GM12878 (cell line): ENCODE data around the gene IFITM2. TPM values are rescaled to one million over a fixed set of nuclear protein-coding genes. Genes with fewer than 3 reads are reported as not detected.

ENCODE experiments used
- ATAC-seq: fragments of 200-7000 bp; cut with Tn5 transposase; 3 replicates; pipeline ENCODE4 v1.9.1; 2020; ENCODE audit warnings: mild to moderate bottlenecking, moderate library complexity
- BruUV-seq: library from RNA; stranded (reverse); fragments of 400-500 nt; replicated peaks from 2 replicates; lab custom pipeline; 2021; lab: Mats Ljungman, UMichigan
- CTCF ChIA-PET: fragments of 300-600 bp; sonication (Branson Sonifier 250); formaldehyde crosslinking; extraction: SDS; loops from one replicate; lab custom pipeline; 2021; ENCODE audit warnings: inconsistent platforms; lab: Yijun Ruan, JAX
- POLR2A ChIA-PET: fragments of 350-600 bp; formaldehyde crosslinking; extraction: SDS; loops from one replicate; lab custom pipeline; 2021; ENCODE audit warnings: inconsistent platforms; lab: Charles Lee
- RAD21 ChIA-PET: fragments of 300-600 bp; sonication (Branson Sonifier 250); formaldehyde crosslinking; loops from one replicate; lab custom pipeline; 2023; ENCODE audit warnings: antibody characterized with exemption; ENCODE audit not compliant: unreplicated experiment; lab: Charles Lee
- SMC1A ChIA-PET: fragments of 300-600 bp; sonication (Branson Sonifier 250); formaldehyde crosslinking; loops from one replicate; lab custom pipeline; 2023; ENCODE audit not compliant: unreplicated experiment, uncharacterized antibody; lab: Charles Lee
- DNase-seq: peaks from one replicate; pipeline ENCODE4 v3.0.0-alpha.2; 2011; ENCODE audit warnings: low read depth, low spot score
- FAIRE-seq: peaks from 3 replicates; lab custom pipeline; 2011; peaks lifted over from hg19 to GRCh38; lab: Jason Lieb, UNC
- H2AFZ ChIP-seq: 2 replicates; pipeline ENCODE4 v1.6.0; 2011; ENCODE audit warnings: low read depth, low read length, control low read depth; ENCODE audit not compliant: control insufficient read depth
- H3K27ac ChIP-seq: 2 replicates; pipeline ENCODE4 v1.5.1; 2011; ENCODE audit warnings: control low read depth; ENCODE audit not compliant: control insufficient read depth, insufficient read depth
- H3K27me3 ChIP-seq, 2 experiments: replicated peaks in 1 of 2; 2 replicates each; pipeline versions ENCODE4 v1.6.0 to v1.6.1; 2011; ENCODE audit warnings: low read length in 1 of 2; ENCODE audit not compliant: control insufficient read depth in 2 of 2, insufficient read depth in 2 of 2
- H3K36me3 ChIP-seq, 2 experiments: 2 replicates each; pipeline ENCODE4 v1.5.1; 2011; ENCODE audit warnings: low read length in 1 of 2; ENCODE audit not compliant: control insufficient read depth in 2 of 2, insufficient read depth in 2 of 2
- H3K4me1 ChIP-seq: 2 replicates; pipeline ENCODE4 v1.6.1; 2011; ENCODE audit warnings: mild to moderate bottlenecking, low read length, moderate library complexity, mixed read lengths; ENCODE audit not compliant: control insufficient read depth, insufficient read depth
- H3K4me2 ChIP-seq: 2 replicates; pipeline ENCODE4 v1.6.0; 2011; ENCODE audit warnings: control low read depth; ENCODE audit not compliant: control insufficient read depth, insufficient read depth
- H3K4me3 ChIP-seq: fragments of 200-600 bp; sonication (generic); 2 replicates; pipeline ENCODE4 v1.5.1; 2016
- H3K79me2 ChIP-seq: 2 replicates; pipeline ENCODE4 v1.6.0; 2011; ENCODE audit warnings: low read length; ENCODE audit not compliant: control insufficient read depth, insufficient read depth
- H3K9ac ChIP-seq: 2 replicates; pipeline ENCODE4 v1.8.0; 2011; ENCODE audit warnings: low read length, control low read depth, mixed read lengths; ENCODE audit not compliant: control insufficient read depth, insufficient read depth
- H3K9me3 ChIP-seq: replicated peaks from 3 replicates; pipeline ENCODE4 v1.5.1; 2011; ENCODE audit warnings: mild to moderate bottlenecking, low read length; ENCODE audit not compliant: control insufficient read depth, insufficient read depth
- H4K20me1 ChIP-seq: 2 replicates; pipeline ENCODE4 v1.6.0; 2011; ENCODE audit not compliant: control insufficient read depth, insufficient read depth
- DPF2 ChIP-seq: fragments of 450-650 bp; IDR thresholded peaks from 2 replicates; pipeline ENCODE4 v1.6.1; 2017; ENCODE audit warnings: mild to moderate bottlenecking
- FOXM1 ChIP-seq: IDR thresholded peaks from 2 replicates; pipeline ENCODE4 v1.6.1; 2012; ENCODE audit warnings: low read depth, mild to moderate bottlenecking, inconsistent platforms, low read length, moderate library complexity
- PML ChIP-seq: IDR thresholded peaks from 2 replicates; pipeline ENCODE4 v1.6.1; 2012; ENCODE audit warnings: low read length, inconsistent platforms
- SUZ12 ChIP-seq: fragments of 200-600 bp; sonication (generic); IDR thresholded peaks from one replicate; pipeline ENCODE4 v1.6.1; 2018; ENCODE audit warnings: antibody characterized with exemption, mild to moderate bottlenecking; ENCODE audit not compliant: unreplicated experiment
- WGBS: methylation state at CpG from one replicate; pipeline ENCODE4 v1.1.6; 2016; ENCODE audit warnings: low lambda C conversion rate; ENCODE audit not compliant: insufficient replicate concordance, insufficient coverage; ENCODE audit errors: missing lambda C conversion rate; 5-methylcytosine and 5-hydroxymethylcytosine counted together
- in situ Hi-C: fragments of 300-500 bp; cut with MboI; formaldehyde crosslinking; loops from 9 replicates; pipeline ENCODE4 v1.14.3; 2018; ENCODE audit warnings: mixed read lengths
- intact Hi-C: fragments of 100-400 bp; cut with micrococcal nuclease; formaldehyde crosslinking; loops from one replicate; pipeline ENCODE4 v1.14.2; 2022; ENCODE audit not compliant: unreplicated experiment
- polyA plus RNA-seq, 11 experiments: library from polyadenylated mRNA; depleted of rRNA in 4 of 11; unstranded in 6 of 11; stranded (reverse) in 5 of 11; fragments of >200 nt; fragmentation: Nextera tagmentation in 4 of 11; fragmentation: Illumina TruSeq in 1 of 11; extraction: Ambion mirVana in 4 of 11; extraction: Trizol in 1 of 11; gene quantifications; 1 replicate in 1 of 11; 2 replicates in 10 of 11; pipeline versions ENCODE4 v1.2.1 to v1.2.3, GENCODE V29; 2011 to 2016; ENCODE audit warnings: inconsistent platforms in 2 of 11, missing spikeins in 2 of 11, low read depth in 1 of 11
- total RNA-seq, 4 experiments: library from RNA; depleted of rRNA in 3 of 4; stranded (reverse); fragments of >200 nt in 3 of 4; fragmentation: Illumina TruSeq in 1 of 4; extraction: Trizol in 1 of 4; gene quantifications; 2 replicates each; pipeline versions ENCODE4 v1.2.1 to v1.2.3, GENCODE V29; 2013 to 2021
- TF ChIP-seq, protein P1 (sequence below): fragments of 450-650 bp; IDR thresholded peaks from 2 replicates; pipeline ENCODE4 v1.6.1; 2017; ENCODE audit warnings: mild to moderate bottlenecking, moderate library complexity
- TF ChIP-seq, protein P2 (sequence below): IDR thresholded peaks from 2 replicates; pipeline ENCODE4 v1.6.1; 2011; ENCODE audit warnings: borderline replicate concordance, low read depth, mild to moderate bottlenecking, moderate library complexity, mixed read lengths, low read length; ENCODE audit not compliant: insufficient read depth; ENCODE audit errors: extremely low read length
- TF ChIP-seq, protein P3 (sequence below): IDR thresholded peaks from 2 replicates; pipeline ENCODE4 v1.6.1; 2012; ENCODE audit warnings: mild to moderate bottlenecking, low read depth, low read length

The IFITM2 gene
- total and polyA plus RNA-seq, 10 of the 15 experiments (the other 5 are each of a cell fraction or from before 2014, with no cell fraction given), result 116 to 3,672 (median 724) TPM

DNA sequence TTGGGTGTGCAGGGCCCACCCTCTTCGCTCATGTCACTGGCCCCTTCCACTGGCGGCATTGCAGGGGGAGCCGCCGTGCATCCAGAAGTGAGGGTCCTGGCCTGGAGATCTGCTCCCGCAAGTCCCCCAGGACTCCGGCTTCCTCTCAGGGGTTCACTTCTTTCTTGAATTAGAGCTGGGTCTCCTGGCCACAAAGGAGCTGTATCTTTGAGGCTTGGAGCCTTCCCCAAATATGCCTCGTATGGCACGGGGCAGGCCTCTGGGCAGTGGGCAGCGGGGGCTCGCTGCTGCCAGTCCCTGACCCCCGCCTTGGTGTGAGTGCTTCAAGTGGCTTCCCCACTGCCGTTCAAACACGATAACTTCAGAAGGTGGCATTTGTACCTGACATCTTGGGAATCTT lies 20.4 kb downstream of the IFITM2 start:
- Histone ChIP-seq H3K9me3 (peaks cover 4% of the 10 kb centered on the region; the same call in 2 of the 3 replicates), H3K27me3 (no peaks in the 10 kb centered on the region), H2AFZ (no peak overlapping the region), H3K79me2 (peaks cover 4% of the 10 kb centered on the region), H3K27ac (0 out of 2 replicates have a peak overlapping the region, but pooled peaks have one; percentile 33), H3K36me3 (no peaks in the 10 kb centered on the region), H3K4me3 (no peak overlapping the region), H3K9ac (no peak overlapping the region), H3K4me2 (no peak overlapping the region; the same call in 1 of the 2 replicates), H4K20me1 (no peaks in the 10 kb centered on the region), H3K4me1 (peaks cover 51% of the 10 kb centered on the region)
- in situ Hi-C loops (no loop called here), intact Hi-C loops (no loop called here)
- ChIA-PET CTCF (interaction anchor here (0.9 to 5.4 kb wide), 10 partner anchors 12 to 121 kb away, joined by 3 to 43 read pairs (median 4); partner anchors contain the start of genes BET1L, PGGHG and RIC8A), SMC1A (interaction anchor here (0.7 to 4.5 kb wide), 8 partner anchors 12 to 61 kb away, joined by 3 to 42 read pairs (median 16); no protein-coding TSS in a partner anchor), RAD21 (interaction anchor here (1.2 to 5.2 kb wide), 9 partner anchors 11 to 60 kb away, joined by 3 to 68 read pairs (median 6); partner anchors contain the start of gene IFITM2), POLR2A (interaction anchor here (0.6 to 6.0 kb wide), 10 partner anchors 11 to 27 kb away, joined by 4 to 86 read pairs (median 10); partner anchors contain the start of gene IFITM2)
- DNase-seq (no peak), FAIRE-seq (no peak), ATAC-seq (no peak)
- TF ChIP-seq DPF2, result no peak
- TF ChIP-seq, protein P1, sequence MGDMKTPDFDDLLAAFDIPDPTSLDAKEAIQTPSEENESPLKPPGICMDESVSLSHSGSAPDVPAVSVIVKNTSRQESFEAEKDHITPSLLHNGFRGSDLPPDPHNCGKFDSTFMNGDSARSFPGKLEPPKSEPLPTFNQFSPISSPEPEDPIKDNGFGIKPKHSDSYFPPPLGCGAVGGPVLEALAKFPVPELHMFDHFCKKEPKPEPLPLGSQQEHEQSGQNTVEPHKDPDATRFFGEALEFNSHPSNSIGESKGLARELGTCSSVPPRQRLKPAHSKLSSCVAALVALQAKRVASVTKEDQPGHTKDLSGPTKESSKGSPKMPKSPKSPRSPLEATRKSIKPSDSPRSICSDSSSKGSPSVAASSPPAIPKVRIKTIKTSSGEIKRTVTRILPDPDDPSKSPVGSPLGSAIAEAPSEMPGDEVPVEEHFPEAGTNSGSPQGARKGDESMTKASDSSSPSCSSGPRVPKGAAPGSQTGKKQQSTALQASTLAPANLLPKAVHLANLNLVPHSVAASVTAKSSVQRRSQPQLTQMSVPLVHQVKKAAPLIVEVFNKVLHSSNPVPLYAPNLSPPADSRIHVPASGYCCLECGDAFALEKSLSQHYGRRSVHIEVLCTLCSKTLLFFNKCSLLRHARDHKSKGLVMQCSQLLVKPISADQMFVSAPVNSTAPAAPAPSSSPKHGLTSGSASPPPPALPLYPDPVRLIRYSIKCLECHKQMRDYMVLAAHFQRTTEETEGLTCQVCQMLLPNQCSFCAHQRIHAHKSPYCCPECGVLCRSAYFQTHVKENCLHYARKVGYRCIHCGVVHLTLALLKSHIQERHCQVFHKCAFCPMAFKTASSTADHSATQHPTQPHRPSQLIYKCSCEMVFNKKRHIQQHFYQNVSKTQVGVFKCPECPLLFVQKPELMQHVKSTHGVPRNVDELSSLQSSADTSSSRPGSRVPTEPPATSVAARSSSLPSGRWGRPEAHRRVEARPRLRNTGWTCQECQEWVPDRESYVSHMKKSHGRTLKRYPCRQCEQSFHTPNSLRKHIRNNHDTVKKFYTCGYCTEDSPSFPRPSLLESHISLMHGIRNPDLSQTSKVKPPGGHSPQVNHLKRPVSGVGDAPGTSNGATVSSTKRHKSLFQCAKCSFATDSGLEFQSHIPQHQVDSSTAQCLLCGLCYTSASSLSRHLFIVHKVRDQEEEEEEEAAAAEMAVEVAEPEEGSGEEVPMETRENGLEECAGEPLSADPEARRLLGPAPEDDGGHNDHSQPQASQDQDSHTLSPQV, result no peak
- TF ChIP-seq PML, result no peak
- TF ChIP-seq, protein P2, sequence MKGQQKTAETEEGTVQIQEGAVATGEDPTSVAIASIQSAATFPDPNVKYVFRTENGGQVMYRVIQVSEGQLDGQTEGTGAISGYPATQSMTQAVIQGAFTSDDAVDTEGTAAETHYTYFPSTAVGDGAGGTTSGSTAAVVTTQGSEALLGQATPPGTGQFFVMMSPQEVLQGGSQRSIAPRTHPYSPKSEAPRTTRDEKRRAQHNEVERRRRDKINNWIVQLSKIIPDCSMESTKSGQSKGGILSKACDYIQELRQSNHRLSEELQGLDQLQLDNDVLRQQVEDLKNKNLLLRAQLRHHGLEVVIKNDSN, result no peak
- TF ChIP-seq FOXM1, result no peak
- TF ChIP-seq, protein P3, sequence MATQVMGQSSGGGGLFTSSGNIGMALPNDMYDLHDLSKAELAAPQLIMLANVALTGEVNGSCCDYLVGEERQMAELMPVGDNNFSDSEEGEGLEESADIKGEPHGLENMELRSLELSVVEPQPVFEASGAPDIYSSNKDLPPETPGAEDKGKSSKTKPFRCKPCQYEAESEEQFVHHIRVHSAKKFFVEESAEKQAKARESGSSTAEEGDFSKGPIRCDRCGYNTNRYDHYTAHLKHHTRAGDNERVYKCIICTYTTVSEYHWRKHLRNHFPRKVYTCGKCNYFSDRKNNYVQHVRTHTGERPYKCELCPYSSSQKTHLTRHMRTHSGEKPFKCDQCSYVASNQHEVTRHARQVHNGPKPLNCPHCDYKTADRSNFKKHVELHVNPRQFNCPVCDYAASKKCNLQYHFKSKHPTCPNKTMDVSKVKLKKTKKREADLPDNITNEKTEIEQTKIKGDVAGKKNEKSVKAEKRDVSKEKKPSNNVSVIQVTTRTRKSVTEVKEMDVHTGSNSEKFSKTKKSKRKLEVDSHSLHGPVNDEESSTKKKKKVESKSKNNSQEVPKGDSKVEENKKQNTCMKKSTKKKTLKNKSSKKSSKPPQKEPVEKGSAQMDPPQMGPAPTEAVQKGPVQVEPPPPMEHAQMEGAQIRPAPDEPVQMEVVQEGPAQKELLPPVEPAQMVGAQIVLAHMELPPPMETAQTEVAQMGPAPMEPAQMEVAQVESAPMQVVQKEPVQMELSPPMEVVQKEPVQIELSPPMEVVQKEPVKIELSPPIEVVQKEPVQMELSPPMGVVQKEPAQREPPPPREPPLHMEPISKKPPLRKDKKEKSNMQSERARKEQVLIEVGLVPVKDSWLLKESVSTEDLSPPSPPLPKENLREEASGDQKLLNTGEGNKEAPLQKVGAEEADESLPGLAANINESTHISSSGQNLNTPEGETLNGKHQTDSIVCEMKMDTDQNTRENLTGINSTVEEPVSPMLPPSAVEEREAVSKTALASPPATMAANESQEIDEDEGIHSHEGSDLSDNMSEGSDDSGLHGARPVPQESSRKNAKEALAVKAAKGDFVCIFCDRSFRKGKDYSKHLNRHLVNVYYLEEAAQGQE, result no peak
- TF ChIP-seq SUZ12, result no peak
- WGBS, result 99% methylated on average over 13 of the region's 13 CpGs
- no TSS peak for BruUV-seq
